Measurements from ENCODE around the gene EMSY.
"Not testable (repeated sequence)": the region's sequence is repeated elsewhere in the genome, so short reads cannot be mapped to it uniquely, and the experiment has no call there.

Gene EMSY

DNA sequence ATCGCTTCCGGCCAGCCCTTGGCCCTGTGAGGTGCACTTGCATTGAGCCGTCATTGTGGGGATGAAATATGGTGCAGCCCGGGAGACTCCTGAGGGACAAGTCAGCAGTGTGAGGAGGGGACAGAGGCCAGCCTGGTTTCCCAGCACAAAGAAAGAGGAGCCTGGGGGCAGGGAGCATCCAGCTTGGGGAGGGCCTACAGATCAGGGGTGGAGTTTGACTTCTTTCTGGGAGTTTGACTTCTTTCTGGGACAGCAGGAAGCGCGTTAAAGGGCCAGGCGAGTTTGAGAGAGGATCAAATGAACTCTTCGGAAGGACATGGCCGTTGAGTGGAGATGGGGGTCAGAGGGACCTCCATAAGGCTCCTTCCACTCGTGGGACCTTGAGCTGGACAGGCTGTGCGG, 133.8 kb downstream of the EMSY start:
- TF ChIP-seq YY1 (IDR thresholded peaks at IDR 0.05; ENCODE audit: insufficient read depth, insufficient read length), result no peak
- peaks cover 6% of the 10 kb centered on the region for H3K4me1 ChIP-seq (ENCODE audit: insufficient read depth, insufficient read length)
- H3K27me3 ChIP-seq (ENCODE audit: insufficient read depth, insufficient read length), result no peaks in the 10 kb centered on the region
- H3K9ac ChIP-seq (ENCODE audit: insufficient read length, low read depth), result no peak overlapping the region
- no peak for DNase-seq (ENCODE audit: low read depth, low spot score)
- H3K4me3 ChIP-seq (ENCODE audit: insufficient read length, low read depth), result no peak overlapping the region
- no peaks in the 10 kb centered on the region for H3K36me3 ChIP-seq (ENCODE audit: insufficient read depth, insufficient read length, low read length)
- no peaks in the 10 kb centered on the region for H3K9me3 ChIP-seq (ENCODE audit: insufficient read depth, low read length)

GRCh38 chr11:76579056-76579751, 134.4 kb downstream of the EMSY start:
- peaks cover 6% of the 10 kb centered on the region for H3K4me1 ChIP-seq (ENCODE audit: insufficient read depth, insufficient read length)
- DNase-seq (ENCODE audit: low read depth, low spot score), result no peak
- no peaks in the 10 kb centered on the region for H3K9me3 ChIP-seq (ENCODE audit: insufficient read depth, low read length)
- H3K27me3 ChIP-seq (ENCODE audit: insufficient read depth, insufficient read length), result no peaks in the 10 kb centered on the region
- H3K36me3 ChIP-seq (ENCODE audit: insufficient read depth, insufficient read length, low read length), result no peaks in the 10 kb centered on the region
- H3K4me3 ChIP-seq (ENCODE audit: insufficient read length, low read depth), result no peak overlapping the region
- H3K9ac ChIP-seq (ENCODE audit: insufficient read length, low read depth), result no peak overlapping the region
- TF ChIP-seq ZNF274 (IDR thresholded peaks at IDR 0.05; ENCODE audit: low read depth, low read length) (no peak), YY1 (IDR thresholded peaks at IDR 0.05; ENCODE audit: insufficient read depth, insufficient read length) (no peak), SUZ12 (IDR thresholded peaks at IDR 0.05; ENCODE audit: extremely low read depth, insufficient read depth, insufficient read length) (no peak)

GRCh38 chr11:76579752-76580151, 134.9 kb downstream of the EMSY start:
- TF ChIP-seq YY1 (IDR thresholded peaks at IDR 0.05; ENCODE audit: insufficient read depth, insufficient read length) (no peak), ZNF274 (IDR thresholded peaks at IDR 0.05; ENCODE audit: low read depth, low read length) (no peak), SUZ12 (IDR thresholded peaks at IDR 0.05; ENCODE audit: extremely low read depth, insufficient read depth, insufficient read length) (no peak)
- H3K9ac ChIP-seq (ENCODE audit: insufficient read length, low read depth), result no peak overlapping the region
- DNase-seq (ENCODE audit: low read depth, low spot score), result no peak
- H3K4me3 ChIP-seq (ENCODE audit: insufficient read length, low read depth), result no peak overlapping the region
- H3K9me3 ChIP-seq (ENCODE audit: insufficient read depth, low read length), result no peaks in the 10 kb centered on the region
- H3K4me1 ChIP-seq (ENCODE audit: insufficient read depth, insufficient read length), result peaks cover 6% of the 10 kb centered on the region
- H3K36me3 ChIP-seq (ENCODE audit: insufficient read depth, insufficient read length, low read length), result no peaks in the 10 kb centered on the region
- H3K27me3 ChIP-seq (ENCODE audit: insufficient read depth, insufficient read length), result no peaks in the 10 kb centered on the region

GRCh38 chr11:76582471-76582870, 137.7 kb downstream of the EMSY start:
- not testable (repeated sequence) for H3K9ac ChIP-seq (ENCODE audit: insufficient read length, low read depth); H3K27me3 ChIP-seq (ENCODE audit: insufficient read depth, insufficient read length); DNase-seq (ENCODE audit: low read depth, low spot score); H3K9me3 ChIP-seq (ENCODE audit: insufficient read depth, low read length); H3K4me3 ChIP-seq (ENCODE audit: insufficient read length, low read depth); H3K4me1 ChIP-seq (ENCODE audit: insufficient read depth, insufficient read length); H3K36me3 ChIP-seq (ENCODE audit: insufficient read depth, insufficient read length, low read length)

- no peak overlapping the region for H3K9ac ChIP-seq (ENCODE audit: insufficient read length, low read depth)
- H3K27me3 ChIP-seq (ENCODE audit: insufficient read depth, insufficient read length), result no peaks in the 10 kb centered on the region
- no peak overlapping the region for H3K4me3 ChIP-seq (ENCODE audit: insufficient read length, low read depth)
- H3K4me1 ChIP-seq (ENCODE audit: insufficient read depth, insufficient read length), result peaks cover 2% of the 10 kb centered on the region
- TF ChIP-seq ZNF274 (IDR thresholded peaks at IDR 0.05; ENCODE audit: low read depth, low read length), result no peak
- no peak for DNase-seq (ENCODE audit: low read depth, low spot score)
- H3K9me3 ChIP-seq (ENCODE audit: insufficient read depth, low read length), result 0 out of 2 replicates have a peak, but pooled peaks cover 7% of the 10 kb centered on the region
- no peaks in the 10 kb centered on the region for H3K36me3 ChIP-seq (ENCODE audit: insufficient read depth, insufficient read length, low read length)
Observed at GRCh38 chr11:76587820-76588454, 143.1 kb downstream of the EMSY start.

DNA sequence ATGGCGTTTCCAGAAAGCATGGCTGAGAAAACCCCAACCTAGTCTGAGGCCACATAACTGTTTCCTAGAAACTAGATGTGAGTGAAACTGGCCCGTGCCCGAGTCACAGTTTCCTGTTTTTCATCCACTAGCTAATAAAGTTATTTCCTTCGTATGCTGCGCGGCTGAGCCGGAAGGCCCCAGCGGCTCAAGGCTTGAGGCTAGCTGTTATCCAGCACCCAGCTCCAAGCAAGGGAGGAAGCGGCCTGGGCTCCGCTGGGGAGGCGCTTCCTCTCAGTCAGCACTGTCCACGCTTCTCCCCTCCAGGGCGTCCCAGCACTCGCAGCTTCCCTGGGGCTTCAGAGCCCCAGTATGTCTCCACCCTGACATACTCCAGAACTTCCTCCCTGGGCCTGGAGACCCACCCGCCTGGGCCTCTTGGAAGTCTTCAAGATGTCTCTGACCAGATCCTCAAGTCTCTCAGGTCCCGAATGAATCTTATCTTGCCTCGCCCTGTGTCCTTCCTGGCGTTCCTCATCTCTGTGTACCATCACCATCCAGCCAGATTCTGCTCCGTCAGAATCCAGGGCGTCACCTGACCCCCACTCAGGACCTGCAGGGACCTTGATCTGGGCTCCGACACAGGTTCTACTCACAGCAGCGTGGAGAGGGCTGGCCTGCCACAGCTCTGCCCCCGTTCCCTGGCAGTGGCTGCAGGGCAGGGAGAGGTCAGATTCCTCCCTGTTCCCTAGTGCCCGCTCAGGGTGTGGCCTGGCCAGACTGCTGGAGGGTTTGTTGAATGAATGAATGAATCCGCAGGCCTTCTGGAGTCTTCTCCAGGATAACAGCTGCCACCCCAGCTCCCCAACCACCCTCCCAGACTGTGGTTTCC, 143.9 kb downstream of the EMSY start:
- TF ChIP-seq ZNF274 (IDR thresholded peaks at IDR 0.05; ENCODE audit: low read depth, low read length), result no peak
- TF ChIP-seq YY1 (IDR thresholded peaks at IDR 0.05; ENCODE audit: insufficient read depth, insufficient read length), result no peak

DNA sequence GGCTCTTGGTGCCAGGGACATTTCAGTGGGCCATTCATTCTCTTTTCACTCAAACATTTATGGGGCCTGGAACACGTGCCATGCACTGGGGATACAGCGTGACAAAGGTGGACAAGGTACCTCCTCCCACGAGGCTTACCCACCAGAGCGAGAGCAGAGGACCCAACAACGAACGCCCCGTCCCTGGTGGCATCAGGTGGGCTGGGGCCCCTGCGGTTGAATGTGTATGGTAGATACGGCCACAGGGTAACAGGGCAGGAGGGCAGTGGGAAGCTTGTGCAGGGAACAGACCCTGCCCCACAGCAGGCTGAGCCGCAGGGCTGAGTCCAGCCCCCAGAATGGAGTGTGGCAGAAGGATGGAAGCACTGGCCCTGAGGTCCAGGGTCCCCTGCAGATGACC, 144.7 kb downstream of the EMSY start:
- H3K36me3 ChIP-seq (ENCODE audit: insufficient read depth, insufficient read length, low read length), result no peaks in the 10 kb centered on the region
- H3K9me3 ChIP-seq (ENCODE audit: insufficient read depth, low read length), result 0 out of 2 replicates have a peak, but pooled peaks cover 7% of the 10 kb centered on the region
- peaks cover 2% of the 10 kb centered on the region for H3K4me1 ChIP-seq (ENCODE audit: insufficient read depth, insufficient read length)
- TF ChIP-seq ZNF274 (IDR thresholded peaks at IDR 0.05; ENCODE audit: low read depth, low read length) (no peak), SUZ12 (IDR thresholded peaks at IDR 0.05; ENCODE audit: extremely low read depth, insufficient read depth, insufficient read length) (no peak), YY1 (IDR thresholded peaks at IDR 0.05; ENCODE audit: insufficient read depth, insufficient read length) (no peak)
- no peak overlapping the region for H3K4me3 ChIP-seq (ENCODE audit: insufficient read length, low read depth)
- H3K9ac ChIP-seq (ENCODE audit: insufficient read length, low read depth), result no peak overlapping the region
- no peak for DNase-seq (ENCODE audit: low read depth, low spot score)
- H3K27me3 ChIP-seq (ENCODE audit: insufficient read depth, insufficient read length), result no peaks in the 10 kb centered on the region

More for the DNA sequence above, 143.9 kb downstream of the EMSY start:
- Histone ChIP-seq H3K9me3 (ENCODE audit: insufficient read depth, low read length) (0 out of 2 replicates have a peak, but pooled peaks cover 7% of the 10 kb centered on the region), H3K4me1 (ENCODE audit: insufficient read depth, insufficient read length) (peaks cover 2% of the 10 kb centered on the region), H3K27me3 (ENCODE audit: insufficient read depth, insufficient read length) (no peaks in the 10 kb centered on the region), H3K36me3 (ENCODE audit: insufficient read depth, insufficient read length, low read length) (no peaks in the 10 kb centered on the region), H3K4me3 (ENCODE audit: insufficient read length, low read depth) (no peak overlapping the region), H3K9ac (ENCODE audit: insufficient read length, low read depth) (no peak overlapping the region)
- DNase-seq (ENCODE audit: low read depth, low spot score), result no peak

Data from NT2/D1 (cell line).